Naive thymus-derived CD8-positive, alpha-beta T cell (primary cell): Measurements from ENCODE around the gene PLEKHF1. TPM values are rescaled to one million over a fixed set of nuclear protein-coding genes. Genes with fewer than 3 reads are reported as not detected.

Source experiments
- ATAC-seq, 2 donors: fragments of 150-1000 bp; cut with Tn5 transposase in 1 of 2; sonication (Bioruptor Pico), chemical (Tn5 transposase) in 1 of 2; 1 replicate in 1 of 2; 2 replicates in 1 of 2; pipeline ENCODE4 v1.10.0; 2021; ENCODE audit warnings: mild to moderate bottlenecking in 2 of 2, moderate library complexity in 2 of 2
- POLR2A ChIA-PET: fragments of 350-600 bp; sonication (Branson Sonifier 250); formaldehyde crosslinking; loops from one replicate; lab custom pipeline; 2021; ENCODE audit warnings: antibody characterized with exemption; lab: Charles Lee
- DNase-seq, 10 donors: peaks; one replicate each; pipeline versions ENCODE4 v3.0.0 to v3.0.0-alpha.2; 2020 to 2022
- H3K27ac Mint-ChIP-seq, 10 donors: one replicate each; pipeline ENCODE4 v1.8.0; 2020 to 2022; ENCODE audit warnings: mild to moderate bottlenecking in 10 of 10, mixed read lengths in 10 of 10, moderate library complexity in 4 of 10, inconsistent platforms in 1 of 10
- H3K27me3 Mint-ChIP-seq, 5 donors: one replicate each; pipeline ENCODE4 v1.8.0; 2021 to 2022; ENCODE audit warnings: mixed read lengths in 5 of 5
- H3K36me3 Mint-ChIP-seq, 3 donors: one replicate each; pipeline ENCODE4 v1.8.0; 2020 to 2022; ENCODE audit warnings: mixed read lengths in 3 of 3, mild to moderate bottlenecking in 2 of 3, inconsistent platforms in 1 of 3
- H3K4me1 Mint-ChIP-seq, 4 donors: one replicate each; pipeline ENCODE4 v1.8.0; 2021 to 2022; ENCODE audit warnings: mixed read lengths in 4 of 4
- H3K4me3 Mint-ChIP-seq, 10 donors: one replicate each; pipeline ENCODE4 v1.8.0; 2020 to 2022; ENCODE audit warnings: mild to moderate bottlenecking in 10 of 10, mixed read lengths in 10 of 10, moderate library complexity in 6 of 10, inconsistent platforms in 1 of 10
- H3K9me3 Mint-ChIP-seq, 9 donors: one replicate each; pipeline ENCODE4 v1.8.0; 2020 to 2022; ENCODE audit warnings: mixed read lengths in 9 of 9, mild to moderate bottlenecking in 3 of 9, inconsistent platforms in 1 of 9, moderate library complexity in 1 of 9
- polyA plus RNA-seq, 3 donors: library from polyadenylated mRNA; unstranded; fragments of 300-500 nt; fragmentation: Illumina TruSeq; gene quantifications; one replicate each; pipeline ENCODE4 v1.2.3, GENCODE V29; 2021
- total RNA-seq, 8 experiments: library from RNA in 2 of 8; stranded (reverse) in 2 of 8; gene quantifications; one replicate each; pipeline ENCODE4 v1.2.3 and lab custom pipeline; 2021 to 2026

PLEKHF1 gene
- total and polyA plus RNA-seq, 5 experiments from 2014 or later: 3.8 to 19.8 (median 18.0) TPM

DNA sequence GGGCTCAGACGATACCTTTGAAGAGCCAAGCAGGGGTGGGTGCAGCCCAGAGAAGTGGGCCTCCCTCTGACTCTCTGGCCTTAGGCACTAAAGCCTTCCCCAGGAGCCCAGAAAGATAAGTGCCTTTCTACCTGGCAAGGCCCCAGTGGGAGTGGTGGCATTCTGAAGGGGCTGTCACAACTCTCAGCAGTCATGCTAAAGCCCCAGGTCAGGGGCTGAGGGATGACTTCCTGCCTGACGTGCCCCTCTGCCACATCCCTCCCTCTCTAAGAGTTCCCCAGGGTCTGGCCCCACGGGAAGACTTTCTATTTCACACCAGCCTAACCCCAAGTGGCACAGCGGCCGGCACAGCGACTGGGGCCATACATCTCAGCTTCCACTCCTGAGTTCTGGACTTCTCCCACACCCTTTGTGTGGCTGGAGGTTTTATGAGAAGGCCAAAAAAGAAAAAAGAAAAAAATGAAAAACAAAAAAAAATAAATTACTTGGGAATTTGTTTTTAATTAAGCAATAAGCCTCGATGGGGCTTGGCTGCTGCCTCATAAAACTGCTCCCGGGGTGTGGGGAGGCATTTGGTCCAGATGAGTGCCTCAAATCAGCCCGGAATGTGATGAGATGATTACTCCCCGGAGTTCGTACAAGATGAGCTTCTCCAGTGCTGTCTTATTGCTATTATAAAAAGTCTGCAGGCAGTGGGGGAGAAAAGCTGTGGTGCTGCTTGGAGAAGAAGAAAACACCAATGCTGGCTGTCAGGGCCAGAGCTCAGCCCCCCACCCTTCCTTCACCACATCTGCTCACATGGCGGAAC lies 28.5 kb upstream of the PLEKHF1 start:
- Mint-ChIP-seq H3K36me3 (peaks cover 0 to 3% (median 0%) of the 10 kb centered on the region in 3 donors), H3K4me3 (no peak overlapping the region), H3K27ac (no peak overlapping the region), H3K9me3 (peaks cover 0 to 2% (median 0%) of the 10 kb centered on the region in 9 donors), H3K27me3 (no peaks in the 10 kb centered on the region), H3K4me1 (peaks cover 0 to 7% (median 2%) of the 10 kb centered on the region in 4 donors)
- POLR2A ChIA-PET: interaction anchor here (0.7 kb wide), 1 partner anchor 9 kb away, joined by 3 read pairs; no protein-coding TSS in a partner anchor
- ATAC-seq (no peak), DNase-seq (no peak)

DNA sequence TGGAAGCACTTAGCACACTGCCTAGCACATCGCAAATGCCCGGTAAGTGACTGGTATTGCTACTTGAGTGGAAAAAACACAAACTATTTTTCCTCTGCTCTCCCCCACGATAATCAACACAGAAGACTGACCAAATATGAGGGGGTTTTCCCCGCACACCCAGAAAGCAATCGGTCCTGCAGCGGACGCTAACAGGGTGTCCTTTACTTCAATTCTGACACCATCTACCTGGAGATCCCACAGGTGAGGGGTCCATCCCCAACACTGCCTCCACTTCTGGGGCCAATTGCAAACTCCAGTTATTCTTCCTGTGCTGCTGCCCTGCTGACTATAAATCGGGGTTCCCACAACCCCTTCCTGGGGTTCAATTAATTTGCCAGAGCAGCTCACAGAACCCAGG lies 26.2 kb upstream of the PLEKHF1 start:
- H3K27me3 Mint-ChIP-seq: no peaks in the 10 kb centered on the region
- peaks cover 0 to 7% (median 2%) of the 10 kb centered on the region in 4 donors for H3K4me1 Mint-ChIP-seq
- no peak overlapping the region for H3K27ac Mint-ChIP-seq
- peaks cover 0 to 2% (median 0%) of the 10 kb centered on the region in 9 donors for H3K9me3 Mint-ChIP-seq
- no peak overlapping the region for H3K4me3 Mint-ChIP-seq
- peaks cover 0 to 2% (median 0%) of the 10 kb centered on the region in 3 donors for H3K36me3 Mint-ChIP-seq
- no peak for DNase-seq
- POLR2A ChIA-PET: no interaction called here
- no peak for ATAC-seq

DNA sequence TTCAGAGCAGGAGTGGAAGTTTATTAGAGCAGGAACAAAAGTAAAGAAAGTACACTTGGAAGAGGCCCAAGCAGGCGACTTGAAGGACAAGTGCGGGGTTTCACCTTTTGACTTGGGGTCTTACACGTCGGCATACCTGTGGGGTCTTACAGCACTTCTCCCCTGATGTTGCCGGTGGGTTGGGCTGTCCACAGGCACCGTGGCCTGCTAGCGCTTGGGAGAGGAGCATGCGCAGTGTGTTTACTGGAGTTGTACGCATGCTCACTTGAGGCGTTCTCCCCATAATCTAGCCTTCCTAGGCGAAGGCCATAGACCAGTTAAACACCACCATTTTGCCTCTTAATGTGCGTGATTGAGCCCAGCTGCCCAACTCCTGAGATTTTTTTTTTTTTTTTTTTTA lies 25.0 kb upstream of the PLEKHF1 start:
- no peaks in the 10 kb centered on the region for H3K36me3 Mint-ChIP-seq
- H3K27ac Mint-ChIP-seq: peak overlapping the region in 1 of 10 donors; percentile 43
- H3K4me3 Mint-ChIP-seq: no peak overlapping the region
- ATAC-seq (no peak), DNase-seq (no peak)
- POLR2A ChIA-PET: no interaction called here
- no peaks in the 10 kb centered on the region for H3K9me3 Mint-ChIP-seq
- no peaks in the 10 kb centered on the region for H3K27me3 Mint-ChIP-seq
- peaks cover 1 to 12% (median 6%) of the 10 kb centered on the region in 4 donors for H3K4me1 Mint-ChIP-seq

DNA sequence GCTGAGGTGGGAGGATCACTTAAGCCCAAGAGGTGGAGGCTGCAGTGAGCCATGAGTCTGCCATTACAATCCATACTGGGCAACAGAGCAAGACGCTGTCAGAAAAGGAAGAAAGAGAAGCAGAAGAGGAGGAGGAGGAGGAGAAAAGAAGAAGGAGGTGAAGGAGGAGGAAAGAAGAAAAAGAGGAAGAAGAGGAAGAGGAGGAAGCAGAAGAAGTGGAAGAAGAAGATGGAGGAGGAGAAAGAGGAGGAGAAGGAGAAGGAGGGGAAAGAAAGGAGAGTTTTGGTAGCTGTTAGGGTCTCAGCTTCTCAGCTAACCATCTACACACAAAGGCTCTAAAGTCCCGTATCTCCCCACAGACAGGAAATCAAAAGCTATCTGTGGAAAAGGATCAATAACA lies 23.7 kb upstream of the PLEKHF1 start:
- Mint-ChIP-seq H3K27ac (no peak overlapping the region), H3K4me3 (no peak overlapping the region), H3K27me3 (no peaks in the 10 kb centered on the region), H3K9me3 (no peaks in the 10 kb centered on the region), H3K36me3 (no peaks in the 10 kb centered on the region), H3K4me1 (peaks cover 12 to 19% (median 15%) of the 10 kb centered on the region in 4 donors)
- ATAC-seq: no peak
- POLR2A ChIA-PET: interaction anchor here (0.6 kb wide), 1 partner anchor 27 kb away, joined by 4 read pairs; no protein-coding TSS in a partner anchor
- DNase-seq: no peak

DNA sequence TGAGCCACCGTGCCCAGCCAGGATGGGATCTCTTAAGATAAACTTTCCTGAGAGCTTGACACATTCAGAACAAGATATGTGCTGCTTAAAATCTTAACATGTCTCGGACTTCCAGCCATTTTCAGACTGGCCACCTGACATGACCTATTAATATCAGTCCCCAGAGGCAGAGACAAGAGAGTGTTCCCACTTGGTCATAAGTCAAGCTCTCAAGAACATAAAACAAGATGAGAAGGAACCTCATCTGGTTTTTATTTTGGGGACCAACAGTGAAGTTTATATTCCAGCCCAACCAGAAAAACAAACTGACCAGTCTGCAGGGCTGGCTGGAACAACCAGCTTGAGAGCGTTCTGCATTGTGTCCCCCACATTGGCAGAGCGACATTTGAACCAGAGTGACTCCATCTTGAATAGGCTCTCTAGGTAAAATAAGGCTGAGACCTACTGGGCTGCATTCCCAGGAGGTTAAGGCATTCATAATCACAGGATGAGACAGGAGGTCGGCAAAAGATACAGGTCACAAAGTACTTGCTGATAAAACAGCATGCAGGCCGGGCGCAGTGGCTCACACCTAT lies 21.8 kb upstream of the PLEKHF1 start:
- Mint-ChIP-seq H3K4me3 (no peak overlapping the region), H3K4me1 (peaks cover 12 to 19% (median 16%) of the 10 kb centered on the region in 4 donors), H3K27me3 (no peaks in the 10 kb centered on the region), H3K27ac (peak overlapping the region in 1 of 10 donors; percentile 4), H3K36me3 (no peaks in the 10 kb centered on the region), H3K9me3 (no peaks in the 10 kb centered on the region)
- POLR2A ChIA-PET: interaction anchor here (0.5 kb wide), 1 partner anchor 258 kb away, joined by 4 read pairs; no protein-coding TSS in a partner anchor
- ATAC-seq: no peak
- DNase-seq: no peak

DNA sequence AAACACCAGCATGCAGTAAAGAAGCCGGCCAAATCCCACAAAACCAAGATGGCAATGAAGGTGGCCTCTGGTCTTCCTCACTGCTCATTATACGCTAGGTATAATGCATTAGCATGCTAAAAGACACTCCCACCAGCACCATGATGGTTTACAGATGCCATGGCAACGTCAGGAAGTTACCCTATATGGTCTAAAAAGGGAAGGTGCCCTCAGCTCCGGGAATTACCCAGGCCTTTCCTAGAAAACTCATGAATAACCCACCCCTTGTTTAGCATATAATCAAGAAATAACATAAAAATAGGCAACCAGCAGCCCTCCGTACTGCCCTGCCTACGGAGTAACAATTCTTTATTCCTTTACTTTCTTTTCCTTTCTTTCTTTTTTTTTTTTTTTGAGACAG lies 21.1 kb upstream of the PLEKHF1 start:
- H3K4me1 Mint-ChIP-seq: peaks cover 12 to 19% (median 16%) of the 10 kb centered on the region in 4 donors
- DNase-seq (no peak), ATAC-seq (no peak)
- H3K36me3 Mint-ChIP-seq: no peaks in the 10 kb centered on the region
- no peaks in the 10 kb centered on the region for H3K27me3 Mint-ChIP-seq
- no peaks in the 10 kb centered on the region for H3K9me3 Mint-ChIP-seq
- H3K4me3 Mint-ChIP-seq: no peak overlapping the region
- POLR2A ChIA-PET: interaction anchor here (0.6 kb wide), 1 partner anchor 36 kb away, joined by 3 read pairs; no protein-coding TSS in a partner anchor
- H3K27ac Mint-ChIP-seq: no peak overlapping the region

DNA sequence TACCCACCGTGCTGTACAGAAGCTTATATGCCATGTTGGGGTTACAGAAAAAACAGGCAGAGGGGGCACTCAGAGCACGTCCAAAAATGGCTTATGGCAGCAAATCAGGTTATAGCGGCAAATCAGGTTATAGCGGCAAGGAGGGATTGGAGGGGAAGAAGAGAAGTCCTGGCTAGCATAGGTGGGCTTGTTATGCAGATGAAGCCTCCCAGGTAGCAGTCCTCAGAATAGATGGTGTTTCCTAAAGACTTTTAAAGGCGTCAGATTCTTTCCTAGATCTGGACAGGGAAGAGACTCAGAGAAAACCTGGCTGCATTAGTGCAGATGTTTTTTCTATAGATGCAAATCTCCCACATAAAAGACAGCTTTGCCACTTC lies 19.8 kb upstream of the PLEKHF1 start:
- no peaks in the 10 kb centered on the region for H3K27me3 Mint-ChIP-seq
- POLR2A ChIA-PET: no interaction called here
- no peaks in the 10 kb centered on the region for H3K9me3 Mint-ChIP-seq
- peaks cover 12 to 19% (median 16%) of the 10 kb centered on the region in 4 donors for H3K4me1 Mint-ChIP-seq
- peak overlapping the region in 5 of 10 donors; percentile 11 to 57 (median 53) for H3K27ac Mint-ChIP-seq
- DNase-seq (no peak), ATAC-seq (peak in 1 of 2 donors; percentile 17)
- peak overlapping the region in 4 of 10 donors; percentile 2 to 66 (median 37) for H3K4me3 Mint-ChIP-seq
- no peaks in the 10 kb centered on the region for H3K36me3 Mint-ChIP-seq

DNA sequence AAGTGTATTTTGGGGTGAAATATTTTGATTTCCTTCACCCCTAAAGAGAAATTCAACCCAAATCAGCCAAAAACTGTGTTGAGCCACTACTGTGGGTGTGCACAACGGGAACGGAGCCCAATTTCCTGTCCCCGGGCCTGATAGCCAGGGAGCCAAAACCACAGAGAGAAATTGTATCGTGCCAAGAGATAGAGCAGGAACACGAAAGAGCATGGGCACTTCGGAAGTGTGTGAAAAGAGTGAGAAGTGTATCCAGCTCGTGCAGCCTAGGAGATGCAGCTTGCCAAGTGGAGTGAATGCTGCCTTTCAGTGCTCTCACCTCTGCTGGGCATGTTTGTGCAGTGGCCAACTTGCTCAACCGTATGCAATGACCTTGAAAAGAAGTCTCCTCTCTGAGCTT lies 19.4 kb upstream of the PLEKHF1 start:
- no peak for DNase-seq
- Mint-ChIP-seq H3K4me3 (peak overlapping the region in 5 of 10 donors; percentile 2 to 66 (median 29)), H3K27me3 (no peaks in the 10 kb centered on the region), H3K27ac (peak overlapping the region in 5 of 10 donors; percentile 11 to 57 (median 43)), H3K4me1 (peaks cover 12 to 19% (median 16%) of the 10 kb centered on the region in 4 donors), H3K9me3 (no peaks in the 10 kb centered on the region), H3K36me3 (no peaks in the 10 kb centered on the region)
- POLR2A ChIA-PET: interaction anchor here (0.5 kb wide), 1 partner anchor 10 kb away, joined by 3 read pairs; no protein-coding TSS in a partner anchor
- peak; percentile 30 to 42 for ATAC-seq

DNA sequence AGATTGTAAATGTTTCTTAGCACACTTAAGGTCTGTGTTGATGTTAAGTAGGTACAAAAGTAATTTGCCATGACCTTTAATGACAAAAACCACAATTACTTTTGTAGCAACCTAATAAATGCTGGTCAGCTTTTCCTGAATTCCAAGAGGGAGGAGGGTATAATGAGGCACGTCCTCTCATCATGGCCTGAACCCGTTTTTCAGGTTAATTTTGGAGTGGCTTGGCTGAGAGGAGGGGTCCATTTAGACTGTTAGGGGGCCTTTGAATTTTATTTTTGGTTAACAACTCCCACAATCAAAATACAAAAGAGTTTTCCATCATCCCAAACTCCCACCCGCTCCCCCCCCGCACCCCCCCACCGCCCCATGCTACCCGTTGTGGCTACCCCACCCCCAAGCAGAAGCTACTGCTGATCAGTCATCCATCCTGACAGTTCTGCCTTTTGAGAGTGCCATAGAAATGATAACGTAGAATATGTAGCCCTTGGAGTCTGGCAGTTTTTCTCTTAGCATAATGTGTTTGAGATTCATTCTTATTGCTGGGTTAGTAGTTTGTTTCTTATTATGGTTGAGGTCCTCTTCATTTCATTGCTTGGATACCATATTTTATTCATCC lies 14.4 kb upstream of the PLEKHF1 start:
- POLR2A ChIA-PET: no interaction called here
- Mint-ChIP-seq H3K4me1 (peaks cover 7 to 17% (median 13%) of the 10 kb centered on the region in 4 donors), H3K27ac (peak overlapping the region in 2 of 10 donors; percentile 6 to 7), H3K27me3 (no peaks in the 10 kb centered on the region), H3K4me3 (no peak overlapping the region), H3K36me3 (peaks cover 0 to 6% (median 0%) of the 10 kb centered on the region in 3 donors), H3K9me3 (peaks cover 0 to 8% (median 0%) of the 10 kb centered on the region in 9 donors)
- DNase-seq (no peak), ATAC-seq (no peak)

DNA sequence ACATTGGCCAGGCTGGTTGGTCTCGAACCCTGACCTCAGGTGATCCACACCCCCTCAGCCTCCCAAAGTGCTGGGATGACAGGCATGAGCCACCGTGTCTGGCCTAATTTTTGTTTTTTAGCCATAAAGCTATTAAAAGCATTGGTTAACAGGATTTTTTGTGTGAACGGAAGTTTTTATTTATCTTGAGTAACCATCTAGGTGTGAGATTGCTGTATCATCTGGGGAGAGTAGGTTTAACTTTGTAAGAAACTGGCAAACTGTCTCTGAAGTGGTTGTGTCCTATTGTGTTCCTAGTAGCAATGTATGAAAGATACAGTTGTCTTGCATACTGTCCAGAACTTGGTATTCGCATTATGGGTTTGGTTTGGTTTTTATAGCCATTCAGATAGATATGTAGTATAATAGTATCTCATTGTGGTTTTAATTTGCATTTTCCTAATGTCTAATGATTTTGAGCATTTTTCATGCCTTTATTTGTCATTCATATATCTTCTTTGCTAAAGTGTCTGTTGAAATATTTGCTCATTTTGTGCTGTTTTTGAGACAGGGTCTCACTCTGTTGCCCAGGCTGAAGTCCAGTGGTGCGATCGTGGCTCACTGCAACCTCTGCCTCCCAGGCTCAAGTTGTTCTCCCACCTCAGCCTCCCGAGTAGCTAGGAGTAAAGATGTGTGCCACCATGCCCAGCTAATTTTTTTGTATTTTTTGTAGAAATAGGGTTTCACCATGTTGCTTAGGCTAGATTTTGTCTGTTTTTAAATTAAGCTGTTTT lies 13.5 kb upstream of the PLEKHF1 start:
- Mint-ChIP-seq H3K4me3 (no peak overlapping the region), H3K4me1 (peaks cover 2 to 11% (median 7%) of the 10 kb centered on the region in 4 donors), H3K36me3 (peaks cover 0 to 6% (median 0%) of the 10 kb centered on the region in 3 donors), H3K9me3 (peaks cover 0 to 8% (median 0%) of the 10 kb centered on the region in 9 donors), H3K27me3 (no peaks in the 10 kb centered on the region), H3K27ac (peak overlapping the region in 2 of 10 donors; percentile 7 to 8)
- POLR2A ChIA-PET: no interaction called here
- ATAC-seq (no peak), DNase-seq (no peak)

DNA sequence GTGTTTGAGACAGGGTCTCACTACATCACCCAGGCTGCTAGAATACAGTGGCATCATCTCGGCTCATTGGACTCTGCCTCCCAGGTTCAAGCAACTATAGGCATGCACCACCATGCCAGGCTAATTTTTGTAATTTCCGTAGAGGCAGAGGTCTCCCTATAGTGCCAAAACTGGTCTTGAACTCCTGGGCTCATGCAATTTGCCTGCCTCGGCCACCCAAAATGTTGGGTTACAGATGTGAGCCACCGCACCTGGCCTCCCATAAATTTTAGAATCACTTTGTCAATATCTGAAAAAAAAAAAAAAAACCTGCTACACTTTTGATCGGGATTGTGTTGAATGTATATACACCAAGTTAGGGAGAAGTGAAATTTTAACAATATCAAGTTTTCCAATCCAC lies 11.9 kb upstream of the PLEKHF1 start:
- peaks cover 0 to 8% (median 0%) of the 10 kb centered on the region in 9 donors for H3K9me3 Mint-ChIP-seq
- no peak for DNase-seq

More for the DNA sequence above, 11.9 kb upstream of the PLEKHF1 start:
- H3K4me1 Mint-ChIP-seq: peaks cover 0 to 11% (median 7%) of the 10 kb centered on the region in 4 donors
- no peak for ATAC-seq
- no peak overlapping the region for H3K27ac Mint-ChIP-seq
- POLR2A ChIA-PET: no interaction called here
- peaks cover 0 to 6% (median 0%) of the 10 kb centered on the region in 3 donors for H3K36me3 Mint-ChIP-seq
- no peak overlapping the region for H3K4me3 Mint-ChIP-seq
- H3K27me3 Mint-ChIP-seq: no peaks in the 10 kb centered on the region
